HL-60 (cell line): Measurements from ENCODE around the gene HNRNPF.

Experiments
- DNase-seq, 2 experiments: peaks; one replicate each; pipeline ENCODE4 v3.0.0-alpha.2; 2010 to 2020; ENCODE audit warnings: low read depth in 1 of 2, low spot score in 1 of 2
- H3K27ac ChIP-seq: fragments of 250-450 bp; sonication (Bioruptor Pico); replicated peaks from 2 replicates; pipeline ENCODE4 v1.5.1; 2020; ENCODE audit warnings: mild to moderate bottlenecking, moderate library complexity
- H3K27me3 ChIP-seq: fragments of 250-450 bp; sonication (Bioruptor Pico); 2 replicates; pipeline ENCODE4 v1.5.1; 2021; ENCODE audit warnings: mild to moderate bottlenecking, moderate library complexity; ENCODE audit not compliant: insufficient read depth, poor library complexity, severe bottlenecking
- H3K4me3 ChIP-seq: replicated peaks from 2 replicates; pipeline ENCODE4 v1.5.1; 2011; ENCODE audit warnings: mild to moderate bottlenecking, control low read depth, low read length; ENCODE audit not compliant: insufficient read depth
- CTCF ChIP-seq: IDR thresholded peaks from one replicate; pipeline ENCODE4 v1.5.1; 2011; ENCODE audit warnings: low read length, control low read depth, inconsistent platforms; ENCODE audit not compliant: insufficient read depth
- GABPA ChIP-seq: IDR thresholded peaks from 2 replicates; pipeline ENCODE4 v1.6.1; 2012; ENCODE audit warnings: low read depth
- POLR2AphosphoS5 ChIP-seq: IDR thresholded peaks from 2 replicates; pipeline ENCODE4 v1.6.1; 2012; ENCODE audit warnings: low read depth
- REST ChIP-seq: IDR thresholded peaks from 2 replicates; pipeline ENCODE4 v1.6.1; 2012; ENCODE audit warnings: low read depth; ENCODE audit not compliant: insufficient replicate concordance
- SPI1 ChIP-seq: IDR thresholded peaks from 2 replicates; pipeline ENCODE4 v1.6.1; 2012; ENCODE audit warnings: low read depth, mild to moderate bottlenecking, borderline replicate concordance

HNRNPF gene

GRCh38 chr10:43372765-43373361, 36.1 kb downstream of the HNRNPF start:
- no peak overlapping the region for H3K4me3 ChIP-seq
- no peak overlapping the region for H3K27ac ChIP-seq
- TF ChIP-seq CTCF: no peak
- DNase-seq: no peak
- H3K27me3 ChIP-seq: no peaks in the 10 kb centered on the region

GRCh38 chr10:43371418-43371817, 37.6 kb downstream of the HNRNPF start, which contains the start of gene FXYD4:
FXYD4 (plus strand) TSS chr10:43371636; CDS start chr10:43373747, 2,111 bp downstream.
- TF ChIP-seq REST (no peak), POLR2AphosphoS5 (no peak), GABPA (no peak), SPI1 (no peak), CTCF (no peak)
- DNase-seq: no peak
- H3K27ac ChIP-seq: no peak within 1 kb of the TSS
- no peaks in the 10 kb centered on the region for H3K27me3 ChIP-seq
- no peak within 1 kb of the TSS for H3K4me3 ChIP-seq

- TF ChIP-seq CTCF (no peak), REST (no peak), POLR2AphosphoS5 (no peak), GABPA (no peak), SPI1 (no peak)
- no peak for DNase-seq
These were observed 38.2 kb downstream of the HNRNPF start for GRCh38 chr10:43370671-43371215.

GRCh38 chr10:43369921-43370320, 39.1 kb downstream of the HNRNPF start:
- DNase-seq: no peak
- no peak for TF ChIP-seq REST
- no peak for TF ChIP-seq CTCF

More at GRCh38 chr10:43370671-43371215, 38.2 kb downstream of the HNRNPF start:
- no peaks in the 10 kb centered on the region for H3K27me3 ChIP-seq
- H3K27ac ChIP-seq: no peak overlapping the region
- no peak overlapping the region for H3K4me3 ChIP-seq

More at GRCh38 chr10:43369921-43370320, 39.1 kb downstream of the HNRNPF start:
- Histone ChIP-seq H3K27ac (no peak overlapping the region), H3K27me3 (no peaks in the 10 kb centered on the region), H3K4me3 (no peak overlapping the region)
